ENCODE results near the gene GALNS.

Gene GALNS

GRCh38 chr16:88766975-88767374 is 89.8 kb downstream of the GALNS start:
- no peak overlapping the region for H3K4me3 ChIP-seq (ENCODE audit: low read length)
- no peak overlapping the region for H3K27ac ChIP-seq (ENCODE audit: low read length)
- WGBS (ENCODE audit: insufficient coverage, insufficient read length): no CpG with 5 or more reads among the region's 11 CpGs
- H3K9me3 ChIP-seq (ENCODE audit: control insufficient read depth, insufficient read depth, low read length): no peaks in the 10 kb centered on the region
- H3K36me3 ChIP-seq (ENCODE audit: control insufficient read depth, insufficient read depth, low read length): no peaks in the 10 kb centered on the region; the same call in 1 of the 2 replicates
- no peaks in the 10 kb centered on the region for H3K27me3 ChIP-seq (ENCODE audit: control insufficient read depth, insufficient read depth, low read length)
- peaks cover 34% of the 10 kb centered on the region for H3K4me1 ChIP-seq (ENCODE audit: control insufficient read depth, insufficient read depth, low read length)
- no peak for DNase-seq (ENCODE audit: low read depth, low spot score)

DNA sequence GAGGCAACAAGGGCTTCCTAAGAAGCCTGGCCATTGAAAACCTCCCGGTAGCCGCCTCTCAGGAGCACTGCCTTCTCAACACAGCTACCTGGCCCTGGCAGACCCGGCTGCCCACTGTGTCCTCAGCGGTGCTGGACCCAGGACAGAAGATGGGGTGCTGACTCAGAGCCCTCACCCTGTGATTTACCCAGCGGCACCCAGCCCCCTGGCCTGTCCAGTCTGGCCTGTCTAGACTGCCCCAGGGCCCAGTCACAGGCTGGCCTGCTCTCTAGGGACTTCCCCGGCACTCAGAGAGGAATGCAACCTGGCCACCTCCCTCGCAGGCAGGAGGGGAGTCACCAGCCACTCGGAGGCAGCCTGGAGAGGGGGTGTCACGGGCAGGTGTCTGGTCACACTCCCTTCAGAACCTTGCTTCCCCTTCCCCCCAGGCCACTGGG is 91.8 kb downstream of the GALNS start:
- no peak overlapping the region for H3K4me3 ChIP-seq (ENCODE audit: low read length)
- H3K27ac ChIP-seq (ENCODE audit: low read length): no peak overlapping the region
- no CpG with 5 or more reads among the region's 9 CpGs for WGBS (ENCODE audit: insufficient coverage, insufficient read length)
- no peaks in the 10 kb centered on the region for H3K27me3 ChIP-seq (ENCODE audit: control insufficient read depth, insufficient read depth, low read length)
- no peak for DNase-seq (ENCODE audit: low read depth, low spot score)
- H3K4me1 ChIP-seq (ENCODE audit: control insufficient read depth, insufficient read depth, low read length): peaks cover 25% of the 10 kb centered on the region
- H3K36me3 ChIP-seq (ENCODE audit: control insufficient read depth, insufficient read depth, low read length): no peaks in the 10 kb centered on the region; the same call in 1 of the 2 replicates
- H3K9me3 ChIP-seq (ENCODE audit: control insufficient read depth, insufficient read depth, low read length): no peaks in the 10 kb centered on the region

GRCh38 chr16:88764080-88764479 is 92.7 kb downstream of the GALNS start:
- no peaks in the 10 kb centered on the region for H3K27me3 ChIP-seq (ENCODE audit: control insufficient read depth, insufficient read depth, low read length)
- no CpG with 5 or more reads among the region's 19 CpGs for WGBS (ENCODE audit: insufficient coverage, insufficient read length)
- peaks cover 24% of the 10 kb centered on the region for H3K4me1 ChIP-seq (ENCODE audit: control insufficient read depth, insufficient read depth, low read length)
- no peaks in the 10 kb centered on the region for H3K9me3 ChIP-seq (ENCODE audit: control insufficient read depth, insufficient read depth, low read length)
- no peak overlapping the region for H3K27ac ChIP-seq (ENCODE audit: low read length)
- H3K36me3 ChIP-seq (ENCODE audit: control insufficient read depth, insufficient read depth, low read length): no peaks in the 10 kb centered on the region; the same call in 1 of the 2 replicates
- DNase-seq (ENCODE audit: low read depth, low spot score): no peak
- H3K4me3 ChIP-seq (ENCODE audit: low read length): no peak overlapping the region

All from iPS DF 6.9 (cell line).